Measurements from ENCODE around the gene SOX1.

Gene SOX1

GRCh38 chr13:112095354-112095753 is 28.4 kb downstream of the SOX1 start:
- TF ChIP-seq CTCF (IDR thresholded peaks at IDR 0.05; ENCODE audit: low read depth, low read length, missing control alignments) = no peak
- in situ Hi-C loops (cut with HindIII; ENCODE audit: low sequenced_read_pairs) = no loop called here
- H3K4me3 ChIP-seq (ENCODE audit: low read depth, low read length) = no peak overlapping the region
- DNase-seq (ENCODE audit: low read depth) = no peak

- no peak for TF ChIP-seq CTCF (IDR thresholded peaks at IDR 0.05; ENCODE audit: low read depth, low read length, missing control alignments)
- H3K4me3 ChIP-seq (ENCODE audit: low read depth, low read length) = no peak overlapping the region
- no peak for DNase-seq (ENCODE audit: low read depth)
- in situ Hi-C loops (cut with HindIII; ENCODE audit: low sequenced_read_pairs) = no loop called here
These were observed 30.0 kb downstream of the SOX1 start for GRCh38 chr13:112096959-112097358.

GRCh38 chr13:112097770-112098169 is 30.8 kb downstream of the SOX1 start:
- in situ Hi-C loops (cut with HindIII; ENCODE audit: low sequenced_read_pairs) = no loop called here
- no peak for DNase-seq (ENCODE audit: low read depth)
- TF ChIP-seq CTCF (IDR thresholded peaks at IDR 0.05; ENCODE audit: low read depth, low read length, missing control alignments) = no peak
- no peak overlapping the region for H3K4me3 ChIP-seq (ENCODE audit: low read depth, low read length)

GRCh38 chr13:112098699-112099098 is 31.8 kb downstream of the SOX1 start:
- DNase-seq (ENCODE audit: low read depth) = no peak
- H3K4me3 ChIP-seq (ENCODE audit: low read depth, low read length) = no peak overlapping the region
- in situ Hi-C loops (cut with HindIII; ENCODE audit: low sequenced_read_pairs) = no loop called here
- TF ChIP-seq CTCF (IDR thresholded peaks at IDR 0.05; ENCODE audit: low read depth, low read length, missing control alignments) = no peak

- no peak overlapping the region for H3K4me3 ChIP-seq (ENCODE audit: low read depth, low read length)
- in situ Hi-C loops (cut with HindIII; ENCODE audit: low sequenced_read_pairs) = no loop called here
- no peak for DNase-seq (ENCODE audit: low read depth)
- TF ChIP-seq CTCF (IDR thresholded peaks at IDR 0.05; ENCODE audit: low read depth, low read length, missing control alignments) = no peak
These were observed 34.5 kb downstream of the SOX1 start for GRCh38 chr13:112101360-112101930.

GRCh38 chr13:112102243-112102642 is 35.3 kb downstream of the SOX1 start:
- in situ Hi-C loops (cut with HindIII; ENCODE audit: low sequenced_read_pairs) = no loop called here
- H3K4me3 ChIP-seq (ENCODE audit: low read depth, low read length) = no peak overlapping the region
- TF ChIP-seq CTCF (IDR thresholded peaks at IDR 0.05; ENCODE audit: low read depth, low read length, missing control alignments) = no peak
- DNase-seq (ENCODE audit: low read depth) = no peak
